ENCODE data around the gene CAPG. TPM values are rescaled to one million over a fixed set of nuclear protein-coding genes. Genes with fewer than 3 reads are reported as not detected.

Gene CAPG
- total and polyA plus RNA-seq, 10 of the 15 experiments (the other 5 are each of a cell fraction or from before 2014, with no cell fraction given) = 26.3 to 192 (median 100) TPM

DNA sequence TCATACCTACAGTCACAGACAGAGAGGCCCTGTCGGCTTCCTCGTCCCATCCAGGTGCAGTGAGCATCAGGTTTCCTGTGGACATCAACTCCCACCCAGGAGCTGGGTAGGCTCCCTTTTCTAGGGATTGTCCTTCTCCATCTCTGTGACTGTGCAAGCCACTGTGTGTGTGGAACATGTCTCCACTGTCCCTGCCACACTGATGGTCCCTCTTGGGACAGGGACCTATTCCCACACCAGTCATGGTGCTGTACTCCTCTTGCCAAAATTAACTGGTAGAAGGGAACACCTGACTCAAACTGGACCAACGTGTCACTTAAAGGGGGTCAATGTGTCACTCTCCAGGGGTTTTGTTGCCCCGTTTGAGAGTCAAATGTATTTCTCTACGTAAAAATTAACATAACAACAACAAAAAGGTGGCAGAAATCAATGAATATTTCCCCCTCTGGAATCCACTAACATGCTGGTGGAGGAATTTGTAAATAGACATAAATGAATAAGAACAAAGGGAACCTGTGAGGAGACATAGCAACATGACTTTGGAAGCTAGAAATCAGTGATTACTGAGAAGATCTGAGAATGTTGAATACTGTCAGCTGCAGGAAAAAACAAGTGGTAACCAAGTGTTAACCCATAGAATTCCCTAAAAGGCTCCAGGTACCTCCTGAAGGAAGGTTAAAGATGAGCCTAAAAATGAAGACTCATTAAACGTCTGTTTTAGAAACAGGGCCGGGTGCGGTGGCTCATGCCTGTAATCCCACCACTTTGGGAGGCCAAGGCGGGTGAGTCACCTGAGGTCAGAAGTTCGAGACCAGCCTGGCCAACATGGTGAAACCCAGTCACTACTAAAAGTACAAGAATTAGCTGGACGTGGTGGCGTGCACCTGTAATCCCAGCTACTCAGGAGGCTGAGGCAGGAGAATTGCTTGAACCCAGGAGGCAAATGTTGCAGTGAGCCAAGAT is 48.7 kb upstream of the CAPG start:
- SMC1A ChIA-PET (ENCODE audit: uncharacterized antibody, unreplicated experiment) = no interaction called here
- no peak for FAIRE-seq
- Histone ChIP-seq H3K4me2 (ENCODE audit: control insufficient read depth, insufficient read depth) (no peak overlapping the region), H3K4me1 (ENCODE audit: control insufficient read depth, insufficient read depth, low read length) (no peaks in the 10 kb centered on the region), H4K20me1 (ENCODE audit: control insufficient read depth, insufficient read depth) (no peaks in the 10 kb centered on the region), H3K9ac (ENCODE audit: control insufficient read depth, insufficient read depth, low read length) (no peak overlapping the region), H3K36me3 (ENCODE audit: control insufficient read depth in 2 of 2, insufficient read depth in 2 of 2, low read length in 1 of 2) (no peaks in the 10 kb centered on the region), H3K27me3 (replicated peaks in 1 of 2; ENCODE audit: control insufficient read depth in 2 of 2, insufficient read depth in 2 of 2, low read length in 1 of 2) (no peaks in the 10 kb centered on the region; a peak in 1 of 4 replicates), H2AFZ (ENCODE audit: control insufficient read depth, low read depth, low read length) (no peak overlapping the region), H3K9me3 (replicated peaks; ENCODE audit: control insufficient read depth, insufficient read depth, low read length) (no peaks in the 10 kb centered on the region), H3K27ac (ENCODE audit: control insufficient read depth, insufficient read depth) (no peak overlapping the region), H3K4me3 (no peak overlapping the region), H3K79me2 (ENCODE audit: control insufficient read depth, insufficient read depth, low read length) (no peaks in the 10 kb centered on the region)
- WGBS (ENCODE audit: insufficient coverage, insufficient replicate concordance, low lambda C conversion rate, missing lambda C conversion rate) = 33% methylated on average over 12 of the region's 12 CpGs
- intact Hi-C loops (cut with micrococcal nuclease; ENCODE audit: unreplicated experiment) (no loop called here), in situ Hi-C loops (cut with MboI) (no loop called here)
- CTCF ChIA-PET = no interaction called here
- RAD21 ChIA-PET (ENCODE audit: unreplicated experiment) = no interaction called here
- no peak for ATAC-seq
- TF ChIP-seq ZNF622 (IDR thresholded peaks at IDR 0.05) = no peak
- no peak for DNase-seq (ENCODE audit: low read depth, low spot score)
- POLR2A ChIA-PET = interaction anchor here (0.5 kb wide), 1 partner anchor 379 kb away, joined by 3 read pairs; no protein-coding TSS in a partner anchor
- BruUV-seq (replicated peaks) = no TSS peak

DNA sequence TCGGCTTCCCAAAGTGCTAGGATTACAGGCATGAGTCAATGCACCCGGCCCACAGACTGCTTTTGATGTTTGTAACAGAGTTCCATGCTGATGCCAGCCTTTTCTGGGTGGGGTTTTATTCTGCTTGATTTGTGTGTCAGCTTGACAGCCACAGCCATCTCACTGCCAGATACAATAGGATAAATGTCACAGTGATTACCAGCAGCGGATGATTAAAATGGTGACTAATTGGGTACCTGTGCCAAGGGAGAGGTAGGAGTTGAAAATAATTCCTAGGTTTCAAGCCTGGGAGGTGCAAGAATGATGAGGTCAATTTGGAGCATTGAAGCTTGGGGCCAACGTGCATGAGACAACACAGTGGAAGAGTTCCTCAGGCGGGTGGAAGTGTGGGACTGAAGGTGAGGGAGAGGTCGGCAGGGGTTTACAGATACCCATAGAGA is 47.7 kb upstream of the CAPG start:
- no peaks in the 10 kb centered on the region for H3K9me3 ChIP-seq (replicated peaks; ENCODE audit: control insufficient read depth, insufficient read depth, low read length)
- H2AFZ ChIP-seq (ENCODE audit: control insufficient read depth, low read depth, low read length) = no peak overlapping the region
- POLR2A ChIA-PET = interaction anchor here (0.6 kb wide), 1 partner anchor 160 kb away, joined by 3 read pairs; no protein-coding TSS in a partner anchor
- H4K20me1 ChIP-seq (ENCODE audit: control insufficient read depth, insufficient read depth) = no peaks in the 10 kb centered on the region
- H3K27ac ChIP-seq (ENCODE audit: control insufficient read depth, insufficient read depth) = no peak overlapping the region
- DNase-seq (ENCODE audit: low read depth, low spot score) = no peak
- H3K4me2 ChIP-seq (ENCODE audit: control insufficient read depth, insufficient read depth) = no peak overlapping the region
- H3K9ac ChIP-seq (ENCODE audit: control insufficient read depth, insufficient read depth, low read length) = no peak overlapping the region
- no peaks in the 10 kb centered on the region for H3K79me2 ChIP-seq (ENCODE audit: control insufficient read depth, insufficient read depth, low read length)
- H3K36me3 ChIP-seq (ENCODE audit: control insufficient read depth in 2 of 2, insufficient read depth in 2 of 2, low read length in 1 of 2) = no peaks in the 10 kb centered on the region
- no peaks in the 10 kb centered on the region for H3K4me1 ChIP-seq (ENCODE audit: control insufficient read depth, insufficient read depth, low read length)
- intact Hi-C loops (cut with micrococcal nuclease; ENCODE audit: unreplicated experiment) (no loop called here), in situ Hi-C loops (cut with MboI) (no loop called here)
- CTCF ChIA-PET = no interaction called here
- ATAC-seq = no peak
- FAIRE-seq = no peak
- no peaks in the 10 kb centered on the region; a peak in 1 of 4 replicates for H3K27me3 ChIP-seq (replicated peaks in 1 of 2; ENCODE audit: control insufficient read depth in 2 of 2, insufficient read depth in 2 of 2, low read length in 1 of 2)
- RAD21 ChIA-PET (ENCODE audit: unreplicated experiment) = no interaction called here
- WGBS (ENCODE audit: insufficient coverage, insufficient replicate concordance, low lambda C conversion rate, missing lambda C conversion rate) = 39% methylated on average over 6 of the region's 6 CpGs
- no TSS peak for BruUV-seq (replicated peaks)
- SMC1A ChIA-PET (ENCODE audit: uncharacterized antibody, unreplicated experiment) = no interaction called here
- H3K4me3 ChIP-seq = no peak overlapping the region
- TF ChIP-seq PAX5 (IDR thresholded peaks at IDR 0.05; ENCODE audit: borderline replicate concordance, low read depth, low read length) = no peak
- no peak for TF ChIP-seq SRF (IDR thresholded peaks at IDR 0.05; ENCODE audit: low read depth in 2 of 2, low read length in 2 of 2)
- TF ChIP-seq, protein P1, sequence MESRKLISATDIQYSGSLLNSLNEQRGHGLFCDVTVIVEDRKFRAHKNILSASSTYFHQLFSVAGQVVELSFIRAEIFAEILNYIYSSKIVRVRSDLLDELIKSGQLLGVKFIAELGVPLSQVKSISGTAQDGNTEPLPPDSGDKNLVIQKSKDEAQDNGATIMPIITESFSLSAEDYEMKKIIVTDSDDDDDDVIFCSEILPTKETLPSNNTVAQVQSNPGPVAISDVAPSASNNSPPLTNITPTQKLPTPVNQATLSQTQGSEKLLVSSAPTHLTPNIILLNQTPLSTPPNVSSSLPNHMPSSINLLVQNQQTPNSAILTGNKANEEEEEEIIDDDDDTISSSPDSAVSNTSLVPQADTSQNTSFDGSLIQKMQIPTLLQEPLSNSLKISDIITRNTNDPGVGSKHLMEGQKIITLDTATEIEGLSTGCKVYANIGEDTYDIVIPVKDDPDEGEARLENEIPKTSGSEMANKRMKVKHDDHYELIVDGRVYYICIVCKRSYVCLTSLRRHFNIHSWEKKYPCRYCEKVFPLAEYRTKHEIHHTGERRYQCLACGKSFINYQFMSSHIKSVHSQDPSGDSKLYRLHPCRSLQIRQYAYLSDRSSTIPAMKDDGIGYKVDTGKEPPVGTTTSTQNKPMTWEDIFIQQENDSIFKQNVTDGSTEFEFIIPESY (IDR thresholded peaks at IDR 0.05) = no peak
- no peak for TF ChIP-seq CEBPB (IDR thresholded peaks at IDR 0.05; ENCODE audit: borderline replicate concordance in 1 of 2, low read depth in 2 of 2, low read length in 2 of 2)
- no peak for TF ChIP-seq NR2C2 (IDR thresholded peaks at IDR 0.05; ENCODE audit: borderline replicate concordance, control insufficient read depth, insufficient read length, low read depth)
- no peak for TF ChIP-seq BACH1 (IDR thresholded peaks at IDR 0.05; ENCODE audit: borderline replicate concordance)
- no peak for TF ChIP-seq HDAC6 (IDR thresholded peaks at IDR 0.05; ENCODE audit: unreplicated experiment)
- TF ChIP-seq STAT1 (conservative IDR thresholded peaks at IDR 0.05) = no peak
- TF ChIP-seq GATAD2B (conservative IDR thresholded peaks at IDR 0.05; ENCODE audit: low read depth) = no peak
- no peak for TF ChIP-seq NFIC (IDR thresholded peaks at IDR 0.05; ENCODE audit: low read depth, low read length)
- no peak for TF ChIP-seq NFYB (IDR thresholded peaks at IDR 0.05; ENCODE audit: insufficient read depth, low read depth, low read length)
- no peak for TF ChIP-seq NFXL1 (IDR thresholded peaks at IDR 0.05; ENCODE audit: borderline replicate concordance)
